NB4 (cell line): ENCODE data around the gene SRGAP1.
"Not testable (repeated sequence)": the region's sequence is repeated elsewhere in the genome, so short reads cannot be mapped to it uniquely, and the experiment has no call there.

Experiments used
- DNase-seq: peaks from one replicate; pipeline ENCODE4 v3.0.0; 2010; ENCODE audit warnings: low read depth
- H3K4me3 ChIP-seq: one replicate; pipeline ENCODE4 v1.5.1; 2011; ENCODE audit warnings: mild to moderate bottlenecking, low read depth, low read length, moderate library complexity
- MYC ChIP-seq: IDR thresholded peaks from 2 replicates; pipeline ENCODE4 v1.6.1; 2011; ENCODE audit warnings: low read depth, low read length
- POLR2A ChIP-seq: IDR thresholded peaks from 2 replicates; pipeline ENCODE4 v1.6.1; 2011; ENCODE audit warnings: mild to moderate bottlenecking; ENCODE audit not compliant: insufficient read length; ENCODE audit errors: extremely low read depth
- TF ChIP-seq, protein P1 (sequence below): IDR thresholded peaks from one replicate; pipeline ENCODE4 v1.5.1; 2012; ENCODE audit warnings: low read depth, low read length
- TF ChIP-seq, protein P2 (sequence below): IDR thresholded peaks from 2 replicates; pipeline ENCODE4 v1.6.1; 2011; ENCODE audit warnings: low read depth, low read length

The SRGAP1 gene

DNA sequence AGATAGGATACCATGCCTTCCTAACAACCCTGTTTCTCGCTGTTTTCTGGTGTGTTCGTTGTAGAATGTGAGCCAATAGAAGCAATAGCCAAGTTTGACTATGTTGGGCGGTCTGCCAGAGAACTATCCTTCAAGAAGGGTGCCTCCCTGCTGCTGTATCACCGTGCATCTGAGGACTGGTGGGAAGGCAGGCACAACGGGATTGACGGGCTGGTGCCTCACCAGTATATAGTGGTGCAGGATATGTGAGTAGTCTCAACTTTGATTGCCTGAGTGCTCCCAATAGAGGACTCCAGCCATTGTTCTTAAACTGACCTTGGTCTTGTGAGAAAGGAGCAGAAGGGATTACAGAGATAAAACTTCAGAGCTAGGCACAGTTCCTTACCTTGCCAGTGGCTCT lies 281.4 kb downstream of the SRGAP1 start:
- no peak for DNase-seq
- no peak overlapping the region for H3K4me3 ChIP-seq
- TF ChIP-seq MYC (no peak), POLR2A (no peak)
- TF ChIP-seq, protein P1, sequence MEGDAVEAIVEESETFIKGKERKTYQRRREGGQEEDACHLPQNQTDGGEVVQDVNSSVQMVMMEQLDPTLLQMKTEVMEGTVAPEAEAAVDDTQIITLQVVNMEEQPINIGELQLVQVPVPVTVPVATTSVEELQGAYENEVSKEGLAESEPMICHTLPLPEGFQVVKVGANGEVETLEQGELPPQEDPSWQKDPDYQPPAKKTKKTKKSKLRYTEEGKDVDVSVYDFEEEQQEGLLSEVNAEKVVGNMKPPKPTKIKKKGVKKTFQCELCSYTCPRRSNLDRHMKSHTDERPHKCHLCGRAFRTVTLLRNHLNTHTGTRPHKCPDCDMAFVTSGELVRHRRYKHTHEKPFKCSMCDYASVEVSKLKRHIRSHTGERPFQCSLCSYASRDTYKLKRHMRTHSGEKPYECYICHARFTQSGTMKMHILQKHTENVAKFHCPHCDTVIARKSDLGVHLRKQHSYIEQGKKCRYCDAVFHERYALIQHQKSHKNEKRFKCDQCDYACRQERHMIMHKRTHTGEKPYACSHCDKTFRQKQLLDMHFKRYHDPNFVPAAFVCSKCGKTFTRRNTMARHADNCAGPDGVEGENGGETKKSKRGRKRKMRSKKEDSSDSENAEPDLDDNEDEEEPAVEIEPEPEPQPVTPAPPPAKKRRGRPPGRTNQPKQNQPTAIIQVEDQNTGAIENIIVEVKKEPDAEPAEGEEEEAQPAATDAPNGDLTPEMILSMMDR, result no peak
- TF ChIP-seq, protein P2, sequence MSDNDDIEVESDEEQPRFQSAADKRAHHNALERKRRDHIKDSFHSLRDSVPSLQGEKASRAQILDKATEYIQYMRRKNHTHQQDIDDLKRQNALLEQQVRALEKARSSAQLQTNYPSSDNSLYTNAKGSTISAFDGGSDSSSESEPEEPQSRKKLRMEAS, result no peak

DNA sequence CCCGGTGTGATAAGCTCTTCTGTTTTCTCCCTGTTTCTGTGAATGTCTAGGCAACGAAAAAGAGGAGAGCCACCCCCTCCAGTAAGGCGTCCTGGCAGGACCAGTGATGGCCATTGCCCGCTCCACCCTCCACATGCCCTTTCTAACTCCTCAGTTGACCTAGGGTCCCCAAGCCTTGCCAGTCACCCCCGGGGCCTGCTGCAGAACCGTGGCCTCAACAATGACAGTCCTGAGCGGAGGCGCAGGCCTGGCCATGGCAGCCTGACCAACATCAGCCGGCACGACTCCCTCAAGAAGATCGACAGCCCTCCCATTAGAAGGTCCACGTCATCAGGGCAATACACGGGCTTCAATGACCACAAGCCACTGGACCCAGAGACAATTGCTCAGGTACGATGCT lies 283.3 kb downstream of the SRGAP1 start:
- no peak overlapping the region for H3K4me3 ChIP-seq
- DNase-seq, result no peak
- TF ChIP-seq, protein P2, result no peak
- no peak for TF ChIP-seq POLR2A
- no peak for TF ChIP-seq MYC
- TF ChIP-seq, protein P1, result no peak

DNA sequence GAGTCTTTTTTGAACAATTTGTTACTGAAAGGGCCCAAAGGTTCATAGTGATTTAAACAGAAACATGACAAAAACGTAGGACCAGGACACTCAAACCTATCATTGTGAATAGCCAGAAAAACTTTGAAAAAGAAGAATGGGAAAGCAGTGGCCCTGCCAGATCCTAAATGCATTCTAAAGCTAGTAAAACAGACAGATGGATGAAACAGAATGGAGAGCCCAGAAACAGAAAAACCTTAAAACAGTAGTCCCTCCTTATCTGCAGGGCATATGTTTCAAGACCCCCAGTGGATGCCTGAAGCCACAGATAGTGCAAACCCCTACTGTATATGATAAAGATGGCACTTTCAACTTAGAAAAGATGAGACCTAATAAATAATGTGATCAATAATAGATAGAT lies 283.9 kb downstream of the SRGAP1 start:
- TF ChIP-seq, protein P2, result no peak
- TF ChIP-seq, protein P1, result no peak
- TF ChIP-seq POLR2A (no peak), MYC (no peak)
- DNase-seq, result no peak
- no peak overlapping the region for H3K4me3 ChIP-seq

DNA sequence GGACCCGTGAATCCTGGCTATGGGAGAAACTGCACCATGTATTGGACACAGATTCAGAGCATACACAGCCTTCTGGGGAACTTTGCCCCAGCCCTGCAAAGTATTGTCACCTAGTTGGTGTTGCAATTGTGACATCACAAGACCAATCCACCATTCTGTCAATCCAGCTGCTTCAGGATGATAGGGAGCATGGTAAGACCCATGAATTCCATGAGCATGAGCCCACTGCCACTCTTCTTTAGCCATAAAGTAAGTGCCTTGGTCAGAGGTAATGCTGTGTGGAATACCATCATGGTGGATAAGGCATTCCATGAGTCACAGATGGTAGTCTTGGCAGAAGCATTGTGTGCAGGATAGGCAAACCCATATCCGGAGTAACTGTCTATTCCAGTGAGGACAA lies 286.0 kb downstream of the SRGAP1 start:
- not testable (repeated sequence) for DNase-seq, H3K4me3 ChIP-seq

DNA sequence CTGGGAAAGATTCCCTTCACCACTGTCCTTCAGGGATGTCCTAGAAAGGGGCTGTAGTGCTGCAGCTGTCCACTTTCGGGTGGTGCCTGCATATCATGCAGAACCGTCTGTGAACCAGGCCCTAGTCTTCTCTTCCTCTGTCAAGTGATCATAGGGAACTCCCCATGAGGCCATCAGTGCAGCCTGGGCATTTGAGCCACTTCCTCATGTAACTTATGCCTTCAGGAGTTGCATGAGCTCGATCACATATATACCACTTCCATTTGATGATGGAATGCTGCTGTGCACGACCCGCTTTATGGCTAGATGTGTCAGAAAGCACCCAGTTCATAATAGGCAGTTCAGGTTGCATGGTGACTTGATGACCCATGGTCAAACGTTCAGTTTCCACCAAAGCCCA lies 287.0 kb downstream of the SRGAP1 start:
- not testable (repeated sequence) for H3K4me3 ChIP-seq, DNase-seq

DNA sequence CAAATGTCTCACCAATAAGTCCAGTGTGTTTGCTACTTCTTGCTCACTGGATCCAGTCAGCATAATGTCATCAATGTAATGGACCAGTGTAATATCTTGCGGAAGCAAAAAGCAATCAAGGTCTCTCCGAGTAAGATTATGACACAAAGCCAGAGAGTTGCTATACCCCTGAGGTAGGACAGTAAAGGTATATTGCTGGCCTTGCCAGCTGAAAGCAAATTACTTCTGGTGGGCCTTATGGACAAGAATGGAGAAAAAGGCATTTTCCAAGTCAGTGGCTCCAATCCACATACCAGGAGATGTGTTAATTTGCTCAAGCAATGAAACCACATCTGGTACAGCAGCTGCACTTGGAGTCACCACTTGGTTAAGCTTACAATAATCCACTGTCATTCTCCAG lies 288.2 kb downstream of the SRGAP1 start:
- not testable (repeated sequence) for DNase-seq, H3K4me3 ChIP-seq

DNA sequence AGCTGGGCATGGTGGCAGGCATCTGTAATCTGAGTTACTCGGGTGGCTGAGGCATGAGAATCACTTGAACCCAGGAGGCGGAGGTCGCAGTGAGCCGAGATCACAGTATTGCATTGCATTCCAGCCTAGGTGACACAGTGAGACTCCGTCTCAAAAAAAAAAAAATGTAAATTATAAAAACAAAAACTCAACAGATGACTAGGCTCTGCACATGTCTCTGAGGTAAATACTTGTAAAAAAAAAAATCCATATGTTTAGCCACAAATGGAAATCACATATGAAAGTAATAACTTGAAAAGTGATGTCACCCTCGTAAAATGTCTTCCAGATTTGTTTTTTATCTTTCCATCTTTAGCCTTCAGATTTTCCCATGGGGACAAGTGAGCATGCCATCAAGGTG lies 292.6 kb downstream of the SRGAP1 start:
- TF ChIP-seq, protein P1, result no peak
- TF ChIP-seq, protein P2, result no peak
- TF ChIP-seq POLR2A (no peak), MYC (no peak)
- no peak for DNase-seq
- H3K4me3 ChIP-seq, result no peak overlapping the region

DNA sequence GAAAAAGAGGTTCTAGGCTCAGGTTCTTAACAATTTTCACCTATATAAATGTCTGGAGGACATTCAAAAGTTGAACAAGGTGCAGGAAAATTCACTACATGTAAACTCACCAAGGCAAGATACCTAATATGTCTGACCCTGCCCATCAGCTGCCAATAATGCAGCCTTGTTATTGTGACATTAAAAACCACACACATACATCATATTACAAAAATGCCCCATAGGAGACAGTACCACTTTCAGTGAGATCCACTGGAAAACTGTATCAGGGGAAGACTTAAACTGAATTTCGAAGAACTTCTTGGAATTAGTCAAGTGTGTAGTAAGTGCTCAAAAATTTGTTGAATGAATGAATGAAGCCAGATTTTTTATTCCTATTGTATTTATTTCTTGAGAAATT lies 294.5 kb downstream of the SRGAP1 start:
- no peak overlapping the region for H3K4me3 ChIP-seq
- DNase-seq, result no peak
- TF ChIP-seq, protein P1, result no peak
- TF ChIP-seq POLR2A (no peak), MYC (no peak)
- TF ChIP-seq, protein P2, result no peak
